Stimulated activated CD8-positive, alpha-beta memory T cell treated with anti-CD3 and anti-CD28 coated beads, Interleukin-2, amount 100 ng/mL, for 48 hours (primary cell): ENCODE data around the gene SUPT6H.
"Not testable (repeated sequence)": the region's sequence is repeated elsewhere in the genome, so short reads cannot be mapped to it uniquely, and the experiment has no call there.

ENCODE experiments used
- DNase-seq, 2 donors: peaks; one replicate each; pipeline ENCODE4 v3.0.0-alpha.2; 2020; ENCODE audit warnings: low read depth in 2 of 2

The SUPT6H gene

GRCh38 chr17:28718333-28719020 is 56.5 kb downstream of the SUPT6H start:
- no peak for DNase-seq

GRCh38 chr17:28719021-28719433 is 57.0 kb downstream of the SUPT6H start:
- DNase-seq, result no peak

GRCh38 chr17:28720247-28720996 is 58.4 kb downstream of the SUPT6H start:
- no peak for DNase-seq

GRCh38 chr17:28720997-28721329 is 59.0 kb downstream of the SUPT6H start:
- DNase-seq, result not testable (repeated sequence)

GRCh38 chr17:28722417-28723158 is 60.6 kb downstream of the SUPT6H start:
- no peak for DNase-seq

GRCh38 chr17:28723159-28723835 is 61.3 kb downstream of the SUPT6H start:
- DNase-seq, result no peak

- not testable (repeated sequence) for DNase-seq
Observed at GRCh38 chr17:28723836-28724499, 62.0 kb downstream of the SUPT6H start.

GRCh38 chr17:28724500-28725165 is 62.6 kb downstream of the SUPT6H start:
- no peak for DNase-seq

GRCh38 chr17:28725166-28725659 is 63.2 kb downstream of the SUPT6H start:
- no peak for DNase-seq

GRCh38 chr17:28725660-28726225 is 63.7 kb downstream of the SUPT6H start:
- peak in 1 of 2 donors; percentile 54 for DNase-seq

GRCh38 chr17:28726226-28726626 is 64.2 kb downstream of the SUPT6H start, which contains the start of gene TLCD1:
Gene TLCD1 (minus strand): TSS chr17:28726233. CDS start chr17:28726097, 136 bp downstream.
- DNase-seq, result peak; percentile 69 to 70

- DNase-seq, result peak; percentile 85 to 89
Observed at GRCh38 chr17:28726627-28727491, 64.9 kb downstream of the SUPT6H start.

- DNase-seq, result peak; percentile 94 to 99
Observed at GRCh38 chr17:28728364-28729200, 66.6 kb downstream of the SUPT6H start, which contains the start of gene NEK8. Gene NEK8 (plus strand): TSS chr17:28728788. CDS start chr17:28728814, 26 bp downstream.

GRCh38 chr17:28729950-28730330 is 67.9 kb downstream of the SUPT6H start:
- DNase-seq, result no peak

- DNase-seq, result no peak
Observed at GRCh38 chr17:28733346-28733745, 71.3 kb downstream of the SUPT6H start.

GRCh38 chr17:28734712-28735241 is 72.8 kb downstream of the SUPT6H start:
- DNase-seq, result no peak

GRCh38 chr17:28735242-28735722 is 73.3 kb downstream of the SUPT6H start:
- no peak for DNase-seq
